Measurements from ENCODE around the gene DYNC1I1.

GRCh38 chr7:95859429-95859828, 87.1 kb downstream of the DYNC1I1 start:
- no peak for TF ChIP-seq EZH2 (IDR thresholded peaks at IDR 0.05; ENCODE audit: borderline replicate concordance, low read depth, low read length, poor library complexity, severe bottlenecking)
- TF ChIP-seq CTCF (conservative IDR thresholded peaks at IDR 0.05; ENCODE audit: low read depth, low read length): no peak

All from A673 (cell line).